Right atrium auricular region (tissue), 2 donors: ENCODE results near the gene EGFLAM. TPM values are rescaled to one million over a fixed set of nuclear protein-coding genes. Genes with fewer than 3 reads are reported as not detected.

Experiments used
- DNase-seq: peaks from one replicate; pipeline ENCODE4 v3.0.0-alpha.2; 2019; ENCODE audit warnings: low spot score
- H3K27ac ChIP-seq, 2 donors: fragments of 200-600 bp; sonication (generic); 1 replicate in 1 of 2; 2 replicates in 1 of 2; pipeline ENCODE4 v1.5.1; 2016 to 2019
- H3K27me3 ChIP-seq, 2 donors: fragments of 200-600 bp; sonication (generic); one replicate each; pipeline versions ENCODE4 v1.5.1 to v1.6.0; 2017 to 2019
- H3K36me3 ChIP-seq: fragments of 200-600 bp; sonication (generic); one replicate; pipeline ENCODE4 v1.5.1; 2016
- H3K4me1 ChIP-seq, 2 donors: fragments of 200-600 bp; sonication (generic); one replicate each; pipeline versions ENCODE4 v1.5.1 to v1.6.0; 2017 to 2019
- H3K4me3 ChIP-seq, 2 donors: fragments of 200-600 bp; sonication (generic); 1 replicate in 1 of 2; 2 replicates in 1 of 2; pipeline ENCODE4 v1.5.1; 2017 to 2019; ENCODE audit warnings: mild to moderate bottlenecking in 1 of 2, moderate library complexity in 1 of 2
- H3K9me3 ChIP-seq, 2 donors: fragments of 200-600 bp; sonication (generic); one replicate each; pipeline ENCODE4 v1.5.1; 2019
- total RNA-seq, 2 donors: library from RNA; depleted of rRNA; stranded (reverse); fragments of >200 nt; gene quantifications; one replicate each; pipeline ENCODE4 v1.1.0, GENCODE V29; 2016
- TF ChIP-seq, protein P1 (sequence below), 2 donors: fragments of 200-600 bp; sonication (generic); IDR thresholded peaks; one replicate each; pipeline ENCODE4 v1.5.1; 2019; ENCODE audit warnings: antibody characterized with exemption in 2 of 2

The EGFLAM gene
- total RNA-seq, 2 donors from 2014 or later = 2.2 to 8.8 TPM

DNA sequence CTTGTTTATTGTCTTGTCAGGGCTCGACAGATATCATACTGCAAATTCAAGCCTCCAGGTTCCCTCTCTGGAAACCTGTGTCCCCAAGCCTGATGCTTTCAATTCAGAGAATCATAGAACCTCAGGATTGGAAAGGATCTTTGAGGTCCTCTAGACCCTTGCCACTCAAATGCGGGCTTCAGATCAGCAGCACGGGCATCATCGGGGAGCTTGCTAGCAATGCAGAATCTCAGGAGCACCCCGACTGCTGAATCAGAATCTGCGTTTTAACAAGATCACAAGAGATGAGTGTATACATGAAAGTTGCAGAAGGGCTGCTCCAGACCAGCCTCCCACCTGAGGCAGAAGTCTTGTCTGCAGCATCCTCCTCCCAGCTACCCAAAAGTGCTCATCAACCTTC, 13.1 kb upstream of the EGFLAM start:
- no peak for DNase-seq
- Histone ChIP-seq H3K4me3 (no peak overlapping the region), H3K27ac (no peak overlapping the region), H3K9me3 (no peaks in the 10 kb centered on the region), H3K36me3 (no peaks in the 10 kb centered on the region), H3K4me1 (no peaks in the 10 kb centered on the region), H3K27me3 (no peaks in the 10 kb centered on the region)
- TF ChIP-seq, protein P1, sequence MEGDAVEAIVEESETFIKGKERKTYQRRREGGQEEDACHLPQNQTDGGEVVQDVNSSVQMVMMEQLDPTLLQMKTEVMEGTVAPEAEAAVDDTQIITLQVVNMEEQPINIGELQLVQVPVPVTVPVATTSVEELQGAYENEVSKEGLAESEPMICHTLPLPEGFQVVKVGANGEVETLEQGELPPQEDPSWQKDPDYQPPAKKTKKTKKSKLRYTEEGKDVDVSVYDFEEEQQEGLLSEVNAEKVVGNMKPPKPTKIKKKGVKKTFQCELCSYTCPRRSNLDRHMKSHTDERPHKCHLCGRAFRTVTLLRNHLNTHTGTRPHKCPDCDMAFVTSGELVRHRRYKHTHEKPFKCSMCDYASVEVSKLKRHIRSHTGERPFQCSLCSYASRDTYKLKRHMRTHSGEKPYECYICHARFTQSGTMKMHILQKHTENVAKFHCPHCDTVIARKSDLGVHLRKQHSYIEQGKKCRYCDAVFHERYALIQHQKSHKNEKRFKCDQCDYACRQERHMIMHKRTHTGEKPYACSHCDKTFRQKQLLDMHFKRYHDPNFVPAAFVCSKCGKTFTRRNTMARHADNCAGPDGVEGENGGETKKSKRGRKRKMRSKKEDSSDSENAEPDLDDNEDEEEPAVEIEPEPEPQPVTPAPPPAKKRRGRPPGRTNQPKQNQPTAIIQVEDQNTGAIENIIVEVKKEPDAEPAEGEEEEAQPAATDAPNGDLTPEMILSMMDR (IDR thresholded peaks at IDR 0.05) = no peak

DNA sequence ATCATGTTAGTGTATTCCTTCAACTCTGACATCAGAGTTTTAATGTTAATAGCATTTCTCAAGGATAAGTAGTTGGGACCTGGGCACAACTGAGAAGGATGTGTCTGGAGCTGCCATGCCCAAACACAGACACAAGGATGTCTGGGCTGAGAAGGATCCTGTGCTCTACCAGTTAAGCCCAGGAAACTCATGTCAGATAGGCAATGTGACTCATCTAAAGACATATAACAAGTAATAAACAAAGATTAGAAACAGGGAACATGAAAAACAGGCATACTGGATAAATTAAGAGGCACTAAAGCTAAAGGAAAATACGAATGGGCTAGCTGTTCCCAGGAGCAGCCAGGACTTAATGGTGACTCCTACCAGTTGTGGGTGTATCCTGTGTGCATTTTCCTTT, 9.1 kb upstream of the EGFLAM start:
- Histone ChIP-seq H3K27ac (no peak overlapping the region), H3K4me3 (no peak overlapping the region), H3K4me1 (no peaks in the 10 kb centered on the region), H3K36me3 (no peaks in the 10 kb centered on the region), H3K9me3 (no peaks in the 10 kb centered on the region), H3K27me3 (no peaks in the 10 kb centered on the region)
- DNase-seq = no peak
- TF ChIP-seq, protein P1 (IDR thresholded peaks at IDR 0.05) = no peak

DNA sequence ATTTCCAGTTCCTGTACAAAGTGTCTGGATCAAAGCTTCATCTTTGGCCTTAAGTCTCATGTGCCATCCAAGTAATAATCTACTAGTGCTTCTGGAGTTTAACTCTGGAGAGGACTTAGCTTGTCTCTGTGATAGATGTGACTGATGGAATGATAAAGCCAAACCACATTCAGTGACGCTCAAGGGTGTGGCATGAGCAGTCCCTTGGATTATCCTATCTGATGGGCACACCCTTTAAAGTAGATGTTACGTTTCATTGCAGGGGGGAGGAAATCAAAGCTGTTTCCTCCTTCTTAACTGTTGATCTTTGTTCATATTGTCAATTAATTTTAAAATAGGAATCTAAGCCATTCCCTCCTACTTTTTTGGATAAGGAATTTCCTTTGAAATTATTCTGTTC, 8.5 kb upstream of the EGFLAM start:
- Histone ChIP-seq H3K27ac (no peak overlapping the region), H3K27me3 (no peaks in the 10 kb centered on the region), H3K36me3 (no peaks in the 10 kb centered on the region), H3K4me3 (no peak overlapping the region), H3K4me1 (no peaks in the 10 kb centered on the region), H3K9me3 (no peaks in the 10 kb centered on the region)
- no peak for DNase-seq
- TF ChIP-seq, protein P1 (IDR thresholded peaks at IDR 0.05) = no peak

- H3K9me3 ChIP-seq = no peaks in the 10 kb centered on the region
- DNase-seq = no peak
Measured at GRCh38 chr5:38250763-38251448, 7.5 kb upstream of the EGFLAM start.

GRCh38 chr5:38253759-38254158, 4.6 kb upstream of the EGFLAM start:
- H3K36me3 ChIP-seq = no peaks in the 10 kb centered on the region
- no peak overlapping the region for H3K4me3 ChIP-seq
- no peak for DNase-seq
- peaks cover 0 to 17% of the 10 kb centered on the region in 2 donors for H3K4me1 ChIP-seq
- peaks cover 5 to 6% of the 10 kb centered on the region in 2 donors for H3K27me3 ChIP-seq
- H3K9me3 ChIP-seq = no peaks in the 10 kb centered on the region
- H3K27ac ChIP-seq = no peak overlapping the region
- TF ChIP-seq, protein P1 (IDR thresholded peaks at IDR 0.05) = no peak

More at GRCh38 chr5:38250763-38251448, 7.5 kb upstream of the EGFLAM start:
- H3K27me3 ChIP-seq = no peaks in the 10 kb centered on the region
- H3K4me3 ChIP-seq = no peak overlapping the region
- H3K4me1 ChIP-seq = no peaks in the 10 kb centered on the region
- no peaks in the 10 kb centered on the region for H3K36me3 ChIP-seq
- TF ChIP-seq, protein P1 (IDR thresholded peaks at IDR 0.05) = no peak
- H3K27ac ChIP-seq = no peak overlapping the region
